ENCODE data around the gene CDK14.

The CDK14 gene

DNA sequence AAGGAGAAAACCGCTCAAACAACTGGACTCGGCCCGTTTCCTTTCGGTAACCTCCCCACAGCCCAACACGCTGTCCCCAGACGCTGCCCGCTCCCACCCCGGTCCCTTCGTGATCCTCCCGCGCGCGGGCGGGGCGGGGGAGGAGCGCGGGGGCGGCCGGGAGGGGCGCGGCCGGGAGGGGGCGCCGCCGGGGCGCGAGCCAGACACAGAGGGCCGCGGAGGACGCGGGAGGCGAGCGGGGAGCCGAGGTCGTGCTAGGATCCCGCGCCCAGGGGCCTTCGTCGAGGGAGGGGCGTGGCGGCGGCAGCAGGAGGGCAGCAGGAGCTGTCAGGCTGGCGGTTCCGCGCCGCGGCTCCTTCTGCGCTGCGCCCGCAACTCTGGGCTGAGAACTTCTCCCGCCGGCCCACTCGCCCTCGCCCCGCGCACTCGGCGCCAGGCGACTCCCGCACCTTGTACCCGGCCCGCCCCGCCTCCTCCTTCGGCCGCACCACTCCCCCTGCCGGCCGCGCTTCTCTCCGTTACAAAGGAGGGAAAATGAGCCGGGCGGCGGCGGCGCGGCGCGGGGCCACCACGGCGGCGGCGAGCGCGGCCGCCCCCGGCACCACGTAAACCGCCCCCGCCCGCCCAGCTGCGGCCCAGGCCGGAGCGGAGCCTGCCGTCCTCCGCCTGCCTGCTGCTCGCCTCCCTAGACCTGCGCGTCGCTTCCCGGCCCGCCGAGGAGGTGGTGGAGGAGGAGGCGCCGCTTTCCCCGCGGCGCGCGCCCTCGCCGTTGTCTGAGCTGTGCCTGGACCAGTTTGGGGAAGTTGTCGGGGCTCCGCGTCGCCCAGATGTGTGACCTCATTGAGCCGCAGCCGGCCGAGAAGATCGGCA is at the start of gene CDK14:
TSS of gene CDK14 (plus strand) at position 521 of the 870 bp plus-strand sequence. CDS start at position 828, 307 bp downstream.
- no peak for FAIRE-seq

DNA sequence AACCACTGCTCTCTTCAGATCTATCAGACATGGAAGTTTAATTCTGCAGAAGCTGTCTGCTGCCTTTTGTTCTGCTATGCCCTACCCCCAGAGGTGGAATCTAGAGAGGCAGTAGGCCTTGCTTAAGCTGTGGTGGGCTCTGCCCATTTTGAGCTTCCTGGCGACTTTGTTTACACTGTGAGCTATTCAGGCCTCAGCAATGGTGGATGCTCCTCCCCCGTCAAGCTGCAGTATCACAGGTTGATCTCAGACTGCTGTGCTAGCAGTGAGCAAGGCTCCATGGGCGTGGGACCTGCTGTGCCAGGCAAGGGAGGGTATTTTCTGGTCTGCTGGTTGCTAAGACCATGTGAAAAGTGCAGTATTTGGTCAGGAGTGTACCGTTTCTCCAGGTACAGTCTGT is 45.1 kb upstream of the CDK14 start:
- FAIRE-seq, result no peak

DNA sequence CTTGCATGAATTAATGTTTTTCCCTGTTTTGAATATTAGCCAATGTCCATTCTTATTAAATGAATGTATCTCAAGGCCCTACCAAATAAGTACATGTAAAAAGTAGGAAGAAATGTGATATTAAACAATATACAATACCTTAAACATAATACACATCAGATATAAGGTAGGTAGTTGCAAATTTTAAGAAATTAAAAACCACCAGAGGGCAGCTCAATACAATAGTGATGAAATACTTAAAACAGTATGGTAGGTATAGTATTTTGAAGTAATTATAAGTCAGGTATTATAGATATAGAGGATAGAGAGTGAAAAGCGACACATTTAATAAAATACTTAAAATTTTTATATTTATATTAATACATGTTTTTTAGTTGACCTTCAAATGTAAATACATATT is 43.6 kb upstream of the CDK14 start:
- peak; percentile 51 for FAIRE-seq

DNA sequence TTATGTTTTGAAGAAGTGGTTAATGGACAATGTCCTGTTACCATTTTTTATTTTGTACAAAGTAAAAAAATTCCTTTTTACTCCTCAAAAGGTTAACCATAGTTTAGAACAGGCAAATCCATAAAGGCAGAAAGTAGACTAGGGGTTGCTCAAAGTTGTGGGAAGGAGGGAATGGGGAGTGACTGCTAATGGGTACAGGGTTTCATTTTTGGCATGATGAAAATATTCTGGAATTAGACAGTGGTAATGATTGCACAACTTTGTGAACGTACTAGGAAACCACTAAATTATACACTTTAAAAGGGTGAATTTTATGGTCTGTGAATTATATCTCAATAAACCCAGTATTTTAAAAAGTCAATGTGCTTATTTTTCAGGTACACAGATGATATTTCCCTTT is 35.4 kb upstream of the CDK14 start:
- no peak for FAIRE-seq

DNA sequence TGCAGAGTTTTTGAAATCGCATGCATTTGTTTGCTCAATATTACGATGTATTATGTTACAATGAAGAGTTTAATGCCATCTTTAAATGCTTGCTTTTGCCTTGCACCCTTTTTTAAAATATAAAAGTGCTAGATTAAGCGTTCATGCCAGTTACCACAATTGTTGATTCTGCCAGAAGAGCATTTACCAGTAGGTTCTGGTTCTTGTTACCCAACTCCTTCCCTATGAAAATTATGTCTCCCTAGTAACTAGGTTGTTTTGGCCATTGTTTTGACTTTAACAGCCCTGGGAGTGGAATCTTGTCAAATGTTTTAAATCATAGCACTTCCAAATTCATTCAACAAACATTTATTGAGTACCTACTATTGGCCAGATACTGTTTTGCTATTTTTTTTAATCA is 32.8 kb upstream of the CDK14 start:
- FAIRE-seq, result no peak

DNA sequence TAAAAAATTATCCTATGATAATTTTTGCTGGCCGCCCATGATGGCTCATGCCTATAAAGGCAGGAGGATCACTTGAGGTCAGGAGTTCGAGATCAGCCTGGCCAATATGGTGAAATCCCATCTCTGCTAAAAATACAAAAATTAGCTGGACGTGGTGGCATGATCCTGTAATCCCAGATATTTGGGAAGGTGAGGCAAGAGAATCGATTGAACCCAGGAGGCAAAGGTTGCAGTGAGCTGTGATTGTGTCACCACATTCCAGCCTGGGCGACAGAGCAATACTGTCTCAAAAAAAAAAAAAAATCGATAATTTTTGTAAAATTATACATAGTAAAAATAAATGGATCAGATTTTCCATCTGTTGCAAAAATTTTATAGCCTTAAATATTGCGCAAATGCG is 31.7 kb upstream of the CDK14 start:
- FAIRE-seq, result no peak

DNA sequence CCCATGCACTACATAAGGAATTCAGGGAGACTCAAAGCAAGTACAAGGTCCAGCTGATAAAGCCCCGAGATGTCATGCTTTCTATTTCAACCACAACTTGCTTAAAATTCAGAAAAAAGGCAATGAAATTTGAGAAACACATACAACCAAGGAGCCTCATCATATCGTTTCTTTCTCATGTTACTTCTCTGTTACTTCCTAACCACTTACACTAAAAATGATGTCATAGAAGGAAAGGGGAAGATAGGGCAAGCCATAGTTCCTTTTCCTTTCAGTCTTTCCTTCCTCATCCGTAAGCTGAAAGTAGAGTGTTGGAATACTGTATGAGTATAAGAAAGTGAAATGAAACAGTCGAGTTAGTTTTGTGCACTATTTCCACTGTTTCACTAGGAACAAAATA is 27.9 kb upstream of the CDK14 start:
- FAIRE-seq, result no peak

DNA sequence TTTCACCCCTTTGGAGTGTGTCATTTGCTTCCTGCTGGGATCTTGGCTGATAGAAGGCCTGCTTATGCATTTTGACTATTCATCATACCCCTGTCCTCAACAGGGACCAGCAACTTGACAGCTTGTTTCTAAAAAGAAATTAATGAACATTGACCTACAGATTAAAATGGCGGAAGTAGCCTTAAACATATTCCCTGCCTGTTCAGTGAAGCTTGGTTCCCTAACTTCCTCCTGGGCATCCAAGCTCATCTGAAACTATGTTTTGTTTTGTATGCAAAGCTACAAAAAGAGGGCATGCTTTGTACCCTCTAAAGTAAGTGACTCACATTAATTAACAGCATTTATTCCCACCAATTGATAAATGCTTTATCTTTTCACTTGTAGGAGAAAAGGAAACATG is 26.8 kb upstream of the CDK14 start:
- FAIRE-seq, result no peak

DNA sequence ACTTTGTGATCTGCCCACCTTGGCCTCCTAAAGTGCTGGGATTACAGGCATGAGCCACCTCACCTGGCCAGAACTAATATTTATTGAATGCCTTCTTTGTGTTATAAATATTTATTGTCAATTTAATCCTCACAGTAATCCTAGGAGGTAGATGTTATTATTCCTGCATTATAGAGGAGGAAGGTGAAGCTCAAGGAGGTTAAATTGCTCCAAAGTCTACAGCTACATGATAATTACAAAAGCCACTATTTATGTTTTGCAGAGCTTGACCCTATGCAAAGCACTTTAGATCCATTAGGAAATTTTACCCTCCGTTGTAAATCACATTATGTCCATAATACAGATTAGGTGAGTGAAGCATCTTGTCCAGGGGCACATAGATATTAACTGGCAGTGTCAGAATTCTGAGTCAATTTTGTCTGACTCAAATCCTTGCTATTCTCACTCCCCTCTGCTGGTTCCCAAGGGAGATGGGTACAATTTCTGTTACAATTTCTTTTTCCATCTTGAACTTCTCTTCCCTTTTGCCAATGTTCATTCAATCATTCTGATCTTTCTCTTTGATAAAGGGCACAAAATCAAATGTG is 25.7 kb upstream of the CDK14 start:
- no peak for FAIRE-seq

DNA sequence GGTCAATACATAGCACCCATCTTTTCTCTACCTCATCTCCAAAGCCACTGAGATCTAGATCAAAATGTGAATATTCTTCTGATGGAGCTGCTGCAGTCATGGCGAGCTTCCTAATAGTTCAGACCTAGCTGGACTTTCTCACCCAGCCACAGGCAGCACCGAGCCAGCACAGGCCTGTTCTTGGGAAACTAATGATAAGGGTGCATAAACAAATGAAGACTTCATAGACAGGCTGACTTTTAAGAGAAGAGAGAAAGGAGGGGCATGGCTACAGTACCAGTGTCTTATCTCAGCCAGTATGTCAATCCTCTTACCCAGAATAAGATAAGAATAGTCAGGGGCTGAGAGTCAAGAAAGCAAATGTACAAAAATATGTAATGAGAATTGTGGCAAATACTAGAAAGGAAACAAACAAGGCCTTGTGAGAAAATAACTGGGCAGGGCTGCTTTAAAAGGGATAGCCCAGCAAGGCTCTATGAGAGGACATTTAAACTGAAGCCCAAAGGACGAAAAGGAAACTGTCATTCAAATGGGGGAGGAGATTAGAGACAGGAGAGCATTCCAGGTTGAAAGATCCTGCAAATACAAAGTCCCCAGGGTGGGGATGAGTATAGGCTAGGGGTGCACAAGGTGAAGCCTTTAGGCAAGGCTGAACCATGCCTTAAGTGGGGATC is 21.8 kb upstream of the CDK14 start:
- FAIRE-seq, result no peak

DNA sequence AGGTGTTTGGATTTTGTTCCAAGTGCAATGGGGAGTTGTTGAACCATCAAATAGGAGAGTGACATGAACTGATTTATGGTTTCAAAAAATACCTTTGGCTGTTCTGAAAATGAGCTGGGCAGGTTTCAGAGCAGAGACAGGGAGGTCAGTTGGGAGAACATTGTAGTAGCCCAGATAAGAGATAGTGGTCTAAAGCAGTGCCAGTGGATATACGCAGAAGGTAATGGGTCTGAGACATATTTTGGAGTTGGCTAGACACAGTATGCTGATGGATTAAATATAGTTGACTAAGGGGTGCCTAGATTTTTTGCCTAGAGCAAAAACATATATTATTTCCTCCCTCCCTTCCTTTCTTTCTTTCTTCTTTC is 21.3 kb upstream of the CDK14 start:
- no peak for FAIRE-seq

DNA sequence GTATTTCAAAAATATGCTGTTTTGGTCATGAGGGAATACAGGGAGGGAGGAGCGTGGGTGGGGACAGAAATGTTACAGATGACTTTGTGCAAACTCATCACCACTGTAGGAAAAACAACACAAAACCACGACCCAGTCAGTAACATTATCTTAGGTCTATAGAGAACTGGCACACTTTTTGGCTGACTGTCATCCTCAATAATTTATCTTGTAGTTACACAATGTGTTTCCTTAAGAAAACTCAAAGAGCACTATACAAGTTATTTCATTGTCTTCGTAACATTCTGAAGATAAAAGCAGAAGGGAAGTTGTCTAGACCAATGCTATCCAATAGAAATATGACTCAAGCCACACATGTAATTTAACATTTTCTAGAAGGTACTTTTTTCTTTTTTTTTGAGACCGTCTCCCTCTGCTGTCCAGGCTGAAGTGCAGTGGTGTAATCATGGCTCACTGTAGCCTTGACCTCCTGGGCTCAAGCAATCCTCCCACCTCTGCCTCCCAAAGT is 16.9 kb upstream of the CDK14 start:
- no peak for FAIRE-seq

DNA sequence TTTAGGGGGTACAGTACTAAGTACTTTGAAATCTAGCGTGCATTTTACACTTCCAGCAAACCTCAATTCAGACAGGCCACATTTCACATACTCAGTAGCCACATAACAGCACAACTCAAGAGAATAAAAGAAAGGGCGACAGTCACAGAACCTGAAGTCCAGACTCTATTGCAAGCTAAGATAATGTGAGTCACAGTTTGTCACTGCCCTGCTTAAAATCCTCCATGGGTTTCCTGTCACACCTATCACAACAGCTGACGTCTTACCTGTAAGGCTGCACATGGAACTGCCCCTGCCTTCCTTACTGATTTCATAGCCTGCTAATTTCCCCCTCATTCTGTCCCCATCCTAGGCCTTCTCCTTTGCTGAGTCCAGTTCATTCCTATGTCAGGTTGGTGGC is 16.1 kb upstream of the CDK14 start:
- no peak for FAIRE-seq

DNA sequence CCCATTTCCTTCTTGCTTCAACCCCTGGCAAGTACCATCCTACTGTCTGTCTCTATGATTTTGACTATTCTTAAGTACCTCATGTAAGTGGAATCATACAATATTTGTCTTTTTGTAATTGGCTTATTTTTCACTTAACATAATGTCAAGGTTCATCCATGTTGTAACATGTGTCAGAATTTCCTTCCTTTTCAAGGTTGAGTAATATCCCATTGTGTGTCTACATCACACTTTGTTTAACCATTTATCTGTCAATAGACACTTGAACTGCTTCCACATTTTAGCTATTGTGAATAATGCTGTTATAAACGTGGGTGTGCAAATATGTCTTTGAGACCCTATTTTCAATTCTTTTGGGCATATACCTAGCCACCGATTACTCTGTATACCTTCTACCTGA is 14.0 kb upstream of the CDK14 start:
- no peak for FAIRE-seq

DNA sequence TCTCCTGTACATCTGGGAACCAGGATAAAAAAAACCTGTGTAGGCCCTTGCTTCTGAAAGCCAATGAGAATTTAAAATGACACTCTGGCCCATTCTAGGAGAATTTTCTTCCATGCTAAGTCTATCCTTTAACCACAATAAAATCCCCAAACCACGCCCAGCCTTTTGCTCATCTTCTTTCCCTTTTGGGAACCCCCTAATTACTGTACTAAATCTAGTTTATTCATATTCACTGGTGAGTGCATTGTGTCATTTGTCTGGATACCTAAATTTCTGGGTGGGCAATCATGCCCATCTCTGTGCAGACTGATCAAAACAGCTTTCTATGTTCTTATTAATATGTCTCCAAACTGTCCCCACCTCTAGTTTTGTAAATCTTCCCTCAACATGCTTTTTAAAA is 11.7 kb upstream of the CDK14 start:
- FAIRE-seq, result no peak

DNA sequence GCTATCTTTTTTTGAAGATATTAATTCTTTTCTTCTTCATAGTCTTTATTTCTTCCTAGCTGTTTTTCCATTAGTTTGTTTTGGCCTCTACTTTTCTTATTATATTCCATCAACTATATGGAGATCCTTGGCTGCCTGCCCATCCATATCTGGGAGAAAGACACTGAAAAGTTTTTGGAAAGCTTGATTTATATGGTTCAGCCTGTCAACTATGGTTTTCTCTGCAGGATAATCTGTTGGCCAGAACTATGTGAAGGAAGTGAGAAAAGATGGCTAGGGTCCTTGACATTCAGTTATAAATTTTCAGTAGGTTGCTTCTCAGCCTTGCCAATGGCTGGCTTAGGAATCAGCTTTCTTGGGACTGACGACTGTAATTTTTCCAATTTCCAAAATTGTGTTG is 10.0 kb upstream of the CDK14 start:
- FAIRE-seq, result no peak

DNA sequence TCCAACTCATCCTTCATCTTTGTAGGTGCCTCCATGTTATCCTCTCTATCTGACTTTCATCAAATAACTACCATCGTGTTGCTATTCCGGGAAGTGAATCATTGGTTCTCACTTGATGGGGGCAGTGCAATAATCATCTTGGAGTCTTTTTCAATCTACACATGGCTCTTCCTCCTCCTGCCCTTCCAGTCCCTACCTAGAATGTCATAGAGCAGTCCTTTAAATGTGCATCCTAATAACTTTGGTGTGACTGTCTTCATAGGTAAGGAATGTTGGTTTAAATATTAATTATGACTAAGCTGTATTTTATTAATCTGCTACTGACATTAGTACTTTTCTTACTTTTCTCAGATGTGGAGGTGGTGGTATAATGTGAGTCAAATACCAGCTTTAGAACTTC is 8.4 kb upstream of the CDK14 start:
- FAIRE-seq, result no peak

DNA sequence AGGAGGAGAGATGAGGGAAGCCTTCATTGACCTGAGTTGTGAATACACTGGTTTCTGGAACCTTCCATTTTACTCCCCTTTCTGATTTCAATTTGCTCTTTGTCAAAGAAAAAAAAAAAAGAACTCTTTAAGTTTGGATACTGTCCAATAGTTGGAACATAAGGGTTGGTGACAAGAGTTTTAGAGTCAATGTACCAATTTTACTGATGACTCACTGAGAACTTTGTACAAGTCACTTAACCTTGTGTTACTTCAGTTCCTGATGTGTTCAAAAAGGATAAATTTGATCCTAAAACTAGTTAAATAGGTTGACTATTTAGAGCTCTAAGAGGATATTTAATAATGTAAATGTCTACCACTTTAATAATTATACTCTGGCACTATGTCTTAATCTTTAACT is 4.1 kb upstream of the CDK14 start:
- no peak for FAIRE-seq

DNA sequence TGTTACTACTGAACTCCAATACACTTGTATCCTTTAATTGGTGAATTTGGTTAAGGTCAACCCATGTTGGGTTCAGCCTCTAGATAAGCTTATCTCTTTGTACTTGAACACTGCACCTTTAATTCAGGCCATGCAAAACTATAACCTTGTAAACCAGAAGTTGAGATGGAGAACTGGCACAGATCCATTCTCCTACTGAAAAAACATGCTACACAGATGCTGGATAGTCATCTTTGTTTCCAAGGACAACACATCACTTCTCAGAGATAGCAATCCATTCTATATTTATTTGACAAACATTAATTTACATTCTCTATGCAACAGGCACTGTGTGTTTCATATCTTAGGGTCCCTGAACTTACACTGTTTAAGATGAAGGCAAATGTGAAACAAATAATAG is 2.9 kb upstream of the CDK14 start:
- FAIRE-seq, result no peak

DNA sequence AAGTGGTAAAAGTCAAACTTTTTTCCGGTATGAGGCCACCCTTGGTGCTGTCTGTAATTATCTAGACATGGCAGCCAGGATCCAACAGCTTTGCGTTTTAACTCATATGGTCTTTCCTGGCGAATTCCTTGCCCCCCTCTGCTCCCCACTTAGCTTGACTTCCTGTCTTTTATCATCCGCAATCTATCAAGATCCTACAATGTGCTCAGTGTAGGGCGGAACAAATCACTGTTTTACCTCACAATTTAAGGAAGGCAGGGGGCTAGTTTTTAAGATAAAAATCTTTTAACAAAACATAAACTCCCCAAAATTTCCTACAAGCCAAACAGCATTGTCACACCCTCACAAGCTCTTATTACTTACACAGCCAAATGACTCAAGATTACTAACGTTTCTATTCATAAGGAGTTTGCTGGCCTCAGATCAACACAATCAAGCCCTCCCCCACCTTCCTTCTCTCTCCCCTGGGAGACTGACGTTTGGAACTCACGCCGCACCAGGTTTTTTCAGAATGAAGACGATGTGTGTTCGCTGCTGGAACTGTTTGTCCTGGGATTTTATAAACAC is 1.3 kb upstream of the CDK14 start:
- FAIRE-seq, result no peak

DNA sequence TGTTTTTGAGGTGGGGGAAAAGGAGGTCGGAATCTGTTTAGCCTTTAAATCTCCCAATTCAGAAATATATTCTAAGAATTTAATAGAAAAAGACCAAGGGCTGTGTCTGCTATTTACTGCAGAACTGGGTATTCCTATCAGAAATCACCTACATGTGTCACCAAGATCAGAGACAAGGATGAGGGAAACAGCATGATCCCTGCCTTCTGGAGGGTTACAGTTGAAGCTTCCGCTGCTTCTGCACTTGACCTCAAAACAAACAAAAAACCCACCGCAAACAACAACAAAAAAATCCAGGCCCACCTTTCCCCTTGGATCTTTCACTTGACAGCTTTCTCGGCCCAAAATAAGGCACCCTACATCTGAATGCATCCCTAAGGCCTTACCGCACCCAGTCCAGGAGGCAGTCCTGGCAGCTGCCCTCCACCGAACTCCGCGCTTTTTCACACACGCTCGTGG is 750 bp upstream of the CDK14 start:
- no peak for FAIRE-seq

DNA sequence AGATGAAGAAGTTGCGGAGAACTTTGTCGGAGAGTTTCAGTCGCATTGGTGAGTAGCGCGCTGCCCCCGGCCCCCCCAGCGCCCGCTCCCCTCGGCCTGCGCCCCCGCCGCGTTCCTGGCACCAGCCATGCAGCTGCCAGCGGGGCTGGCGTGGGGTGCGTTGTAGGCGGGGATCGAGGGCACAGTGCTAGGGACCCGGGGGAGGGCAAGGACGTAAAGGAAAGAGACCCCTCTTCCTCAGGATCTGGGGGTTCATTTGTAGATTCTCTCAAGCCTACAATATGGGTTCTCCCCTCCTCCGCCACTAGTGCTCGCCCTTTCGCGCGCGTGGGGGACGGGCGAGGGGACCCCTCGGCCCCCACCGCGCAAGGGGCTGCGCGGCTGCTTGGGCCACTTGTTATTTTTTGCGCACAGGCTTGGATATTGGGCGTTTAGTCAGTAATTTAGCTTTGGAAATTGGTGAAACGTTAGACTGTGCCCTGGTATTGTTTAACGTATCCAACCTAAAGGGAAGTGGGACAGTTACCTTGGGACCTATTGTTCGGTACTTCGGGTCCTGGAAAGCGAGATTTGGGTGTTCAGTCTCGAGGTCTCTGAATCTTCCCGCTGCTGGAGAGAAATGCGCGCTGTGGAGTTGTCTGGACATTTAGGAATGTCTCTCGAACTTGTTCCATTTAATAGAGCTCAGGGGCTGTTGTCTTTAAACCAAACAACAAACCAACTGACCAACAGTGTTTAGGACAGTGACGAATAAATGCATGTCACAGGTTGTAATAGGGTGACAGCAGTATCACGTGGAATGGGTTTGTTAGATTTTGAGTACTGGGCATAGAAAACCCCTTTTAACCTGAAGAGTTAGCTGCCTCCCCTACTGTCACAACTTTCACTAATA is 796 bp downstream of the CDK14 start:
- no peak for FAIRE-seq
